HEK293 (cell line): ENCODE measurements around the gene YWHAB.
A peak's percentile ranks its signal among the peaks of the same experiment; 100 is the strongest.

ENCODE experiments used
- CTCF ChIA-PET: fragments of 350-600 bp; formaldehyde crosslinking; extraction: SDS; loops from one replicate; lab custom pipeline; 2021; ENCODE audit warnings: antibody characterized with exemption; lab: Yijun Ruan, JAX
- POLR2A ChIA-PET: fragments of 300-600 bp; formaldehyde crosslinking; extraction: SDS; loops from one replicate; lab custom pipeline; 2020; ENCODE audit warnings: antibody characterized with exemption, inconsistent platforms; lab: Yijun Ruan, JAX
- H3K27ac ChIP-seq: fragments of 200-500 bp; sonication (Bioruptor generic); 2 replicates; pipeline ENCODE4 v1.5.1; 2014; ENCODE audit warnings: low read depth, low read length, control low read depth, inconsistent platforms; ENCODE audit errors: extremely low read depth
- H3K36me3 ChIP-seq, 2 experiments: fragments of 200-500 bp in 1 of 2; sonication (Bioruptor generic) in 1 of 2; 1 replicate in 1 of 2; 2 replicates in 1 of 2; pipeline ENCODE4 v1.5.1; 2014 to 2017; ENCODE audit warnings: inconsistent platforms in 2 of 2, low read length in 2 of 2; ENCODE audit not compliant: control insufficient read depth in 2 of 2, insufficient read depth in 1 of 2
- H3K4me1 ChIP-seq: fragments of 200-500 bp; sonication (Bioruptor generic); 2 replicates; pipeline ENCODE4 v1.5.1; 2014; ENCODE audit warnings: mild to moderate bottlenecking, low read length, inconsistent platforms; ENCODE audit not compliant: control insufficient read depth, insufficient read depth
- H3K4me3 ChIP-seq: 2 replicates; pipeline ENCODE4 v1.5.1; 2011; ENCODE audit warnings: low read depth, mild to moderate bottlenecking, control low read depth, low read length, moderate library complexity
- H3K9me3 ChIP-seq: fragments of 200-500 bp; sonication (Bioruptor generic); 2 replicates; pipeline ENCODE4 v1.5.1; 2014; ENCODE audit warnings: low read depth, low read length, inconsistent platforms; ENCODE audit not compliant: control insufficient read depth, insufficient read depth
- BCL6B ChIP-seq: fragments of 450-650 bp; formaldehyde crosslinking; IDR thresholded peaks from 2 replicates; pipeline ENCODE4 v1.5.1; 2017; ENCODE audit warnings: missing biosample characterization, missing genetic modification characterization
- GLI2 ChIP-seq: fragments of 450-650 bp; formaldehyde crosslinking; IDR thresholded peaks from 2 replicates; pipeline ENCODE4; 2017; ENCODE audit warnings: missing biosample characterization, missing genetic modification characterization, low read depth, borderline replicate concordance
- PBX3 ChIP-seq: sonication (generic); formaldehyde crosslinking; IDR thresholded peaks from 2 replicates; pipeline ENCODE4 v1.8.1; 2022; ENCODE audit warnings: mild to moderate bottlenecking, moderate library complexity, missing genetic modification reagents
- SP2 ChIP-seq: fragments of 450-650 bp; formaldehyde crosslinking; IDR thresholded peaks from 2 replicates; pipeline ENCODE4 v1.5.1; 2016; ENCODE audit warnings: missing biosample characterization, missing genetic modification characterization
- TRIM28 ChIP-seq: IDR thresholded peaks from 2 replicates; pipeline ENCODE4 v1.6.1; 2011; ENCODE audit warnings: low read length, control low read depth, borderline replicate concordance
- ZNF211 ChIP-seq: fragments of 450-650 bp; formaldehyde crosslinking; IDR thresholded peaks from 2 replicates; pipeline ENCODE4 v1.5.1; 2016; ENCODE audit warnings: low read depth, missing biosample characterization, missing genetic modification characterization
- ZNF311 ChIP-seq: fragments of 450-650 bp; formaldehyde crosslinking; IDR thresholded peaks from 2 replicates; pipeline ENCODE4 v1.5.1; 2017; ENCODE audit warnings: missing biosample characterization, missing genetic modification characterization, borderline replicate concordance
- ZNF335 ChIP-seq: fragments of 450-650 bp; formaldehyde crosslinking; conservative IDR thresholded peaks from 2 replicates; pipeline ENCODE4 v1.5.1; 2016; ENCODE audit warnings: missing biosample characterization, missing genetic modification characterization
- ZNF37A ChIP-seq: fragments of 450-650 bp; IDR thresholded peaks from 2 replicates; pipeline ENCODE4 v1.5.1; 2018; ENCODE audit warnings: missing biosample characterization, missing genetic modification characterization
- ZNF391 ChIP-seq: fragments of 450-650 bp; formaldehyde crosslinking; IDR thresholded peaks from 2 replicates; pipeline ENCODE4 v1.5.1; 2016; ENCODE audit warnings: low read depth, missing biosample characterization, missing genetic modification characterization, borderline replicate concordance
- ZNF398 ChIP-seq: fragments of 450-650 bp; formaldehyde crosslinking; IDR thresholded peaks from 2 replicates; pipeline ENCODE4 v1.5.1; 2017; ENCODE audit warnings: missing biosample characterization, missing genetic modification characterization
- ZNF548 ChIP-seq: fragments of 450-650 bp; formaldehyde crosslinking; IDR thresholded peaks from 2 replicates; pipeline ENCODE4 v1.5.1; 2016; ENCODE audit warnings: missing biosample characterization, missing genetic modification characterization
- ZNF660 ChIP-seq: fragments of 450-650 bp; IDR thresholded peaks from 2 replicates; pipeline ENCODE4 v1.5.1; 2018; ENCODE audit warnings: missing biosample characterization, mild to moderate bottlenecking, missing genetic modification characterization
- ZNF664 ChIP-seq: fragments of 450-650 bp; formaldehyde crosslinking; IDR thresholded peaks from 2 replicates; pipeline ENCODE4 v1.5.1; 2016; ENCODE audit warnings: missing biosample characterization, missing genetic modification characterization
- ZSCAN23 ChIP-seq: fragments of 450-650 bp; formaldehyde crosslinking; IDR thresholded peaks from 2 replicates; pipeline ENCODE4 v1.5.1; 2016; ENCODE audit warnings: missing biosample characterization, missing genetic modification characterization
- TF ChIP-seq, protein P1 (sequence below): fragments of 450-650 bp; formaldehyde crosslinking; IDR thresholded peaks from 2 replicates; pipeline ENCODE4 v1.5.1; 2016; ENCODE audit warnings: missing biosample characterization, missing genetic modification characterization
- TF ChIP-seq, protein P2 (sequence below): fragments of 450-650 bp; formaldehyde crosslinking; IDR thresholded peaks from 2 replicates; pipeline ENCODE4 v1.5.1; 2016; ENCODE audit warnings: missing biosample characterization, missing genetic modification characterization
- TF ChIP-seq, protein P3 (sequence below): fragments of 450-650 bp; formaldehyde crosslinking; IDR thresholded peaks from 2 replicates; pipeline ENCODE4 v1.5.1; 2016; ENCODE audit warnings: missing biosample characterization, missing genetic modification characterization
- TF ChIP-seq, protein P4 (sequence below): fragments of 450-650 bp; formaldehyde crosslinking; IDR thresholded peaks from 2 replicates; pipeline ENCODE4 v1.5.1; 2016; ENCODE audit warnings: missing biosample characterization, missing genetic modification characterization

YWHAB gene

GRCh38 chr20:44884907-44885391 is 556 bp upstream of the YWHAB start (continued):
- no peak for TF ChIP-seq PBX3 (CRISPR knock-in tag)

DNA sequence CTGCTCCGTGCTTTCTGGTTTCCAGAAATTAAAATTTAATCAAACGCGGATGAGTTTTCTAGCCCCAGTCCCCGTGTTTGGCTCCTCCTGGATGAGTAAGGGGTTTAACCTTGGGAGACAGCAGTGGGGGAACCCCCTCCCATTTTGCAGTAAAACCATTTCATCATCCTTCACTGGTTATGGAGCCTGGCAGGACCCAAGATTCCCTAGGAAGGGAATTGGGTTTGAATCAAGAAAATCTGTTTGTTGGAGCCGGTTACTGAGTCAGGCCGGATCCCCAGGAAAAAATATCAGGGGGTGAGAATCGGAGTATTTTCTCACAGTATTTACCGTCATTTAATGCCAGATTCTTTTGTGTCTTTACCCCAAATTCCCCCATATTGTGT is 754 bp downstream of the YWHAB start:
- Histone ChIP-seq H3K9me3 (no peaks in the 10 kb centered on the region), H3K4me3 (peak overlapping the region; percentile 99), H3K36me3 (peaks cover 0 to 24% of the 10 kb centered on the region in 2 experiments; a peak in 1 of 3 replicates), H3K27ac (peak overlapping the region; percentile 88), H3K4me1 (peaks cover 4% of the 10 kb centered on the region; the same call in 1 of the 2 replicates)
- POLR2A ChIA-PET = no interaction called here
- CTCF ChIA-PET = interaction anchor here (0.6 kb wide), 1 partner anchor 755 kb away, joined by 3 read pairs; no protein-coding TSS in a partner anchor
- TF ChIP-seq ZSCAN23 (tag by site-specific recombination) (no peak), ZNF311 (no peak), TRIM28 (no peak), ZNF548 (tag by site-specific recombination) (no peak), PBX3 (CRISPR knock-in tag) (no peak), ZNF398 (tag by site-specific recombination) (peak; percentile 52; the same call in 1 of the 2 replicates), ZNF660 (no peak), BCL6B (tag by site-specific recombination) (no peak), GLI2 (no peak), ZNF664 (tag by site-specific recombination) (no peak), ZNF391 (tag by site-specific recombination) (no peak), ZNF37A (tag by site-specific recombination) (no peak), ZNF211 (tag by site-specific recombination) (no peak), SP2 (tag by site-specific recombination) (no peak), ZNF335 (tag by site-specific recombination) (peak; percentile 26; the same call in 1 of the 2 replicates)
- TF ChIP-seq, protein P1, sequence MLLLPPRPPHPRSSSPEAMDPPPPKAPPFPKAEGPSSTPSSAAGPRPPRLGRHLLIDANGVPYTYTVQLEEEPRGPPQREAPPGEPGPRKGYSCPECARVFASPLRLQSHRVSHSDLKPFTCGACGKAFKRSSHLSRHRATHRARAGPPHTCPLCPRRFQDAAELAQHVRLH (tag by site-specific recombination) = no peak
- TF ChIP-seq, protein P2, sequence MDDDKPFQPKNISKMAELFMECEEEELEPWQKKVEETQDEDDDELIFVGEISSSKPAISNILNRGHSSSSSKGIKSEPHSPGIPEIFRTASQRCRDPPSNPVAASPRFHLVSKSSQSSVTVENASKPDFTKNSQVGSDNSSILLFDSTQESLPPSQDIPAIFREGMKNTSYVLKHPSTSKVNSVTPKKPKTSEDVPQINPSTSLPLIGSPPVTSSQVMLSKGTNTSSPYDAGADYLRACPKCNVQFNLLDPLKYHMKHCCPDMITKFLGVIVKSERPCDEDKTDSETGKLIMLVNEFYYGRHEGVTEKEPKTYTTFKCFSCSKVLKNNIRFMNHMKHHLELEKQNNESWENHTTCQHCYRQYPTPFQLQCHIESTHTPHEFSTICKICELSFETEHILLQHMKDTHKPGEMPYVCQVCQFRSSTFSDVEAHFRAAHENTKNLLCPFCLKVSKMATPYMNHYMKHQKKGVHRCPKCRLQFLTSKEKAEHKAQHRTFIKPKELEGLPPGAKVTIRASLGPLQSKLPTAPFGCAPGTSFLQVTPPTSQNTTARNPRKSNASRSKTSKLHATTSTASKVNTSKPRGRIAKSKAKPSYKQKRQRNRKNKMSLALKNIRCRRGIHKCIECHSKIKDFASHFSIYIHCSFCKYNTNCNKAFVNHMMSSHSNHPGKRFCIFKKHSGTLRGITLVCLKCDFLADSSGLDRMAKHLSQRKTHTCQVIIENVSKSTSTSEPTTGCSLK = no peak
- TF ChIP-seq, protein P3, sequence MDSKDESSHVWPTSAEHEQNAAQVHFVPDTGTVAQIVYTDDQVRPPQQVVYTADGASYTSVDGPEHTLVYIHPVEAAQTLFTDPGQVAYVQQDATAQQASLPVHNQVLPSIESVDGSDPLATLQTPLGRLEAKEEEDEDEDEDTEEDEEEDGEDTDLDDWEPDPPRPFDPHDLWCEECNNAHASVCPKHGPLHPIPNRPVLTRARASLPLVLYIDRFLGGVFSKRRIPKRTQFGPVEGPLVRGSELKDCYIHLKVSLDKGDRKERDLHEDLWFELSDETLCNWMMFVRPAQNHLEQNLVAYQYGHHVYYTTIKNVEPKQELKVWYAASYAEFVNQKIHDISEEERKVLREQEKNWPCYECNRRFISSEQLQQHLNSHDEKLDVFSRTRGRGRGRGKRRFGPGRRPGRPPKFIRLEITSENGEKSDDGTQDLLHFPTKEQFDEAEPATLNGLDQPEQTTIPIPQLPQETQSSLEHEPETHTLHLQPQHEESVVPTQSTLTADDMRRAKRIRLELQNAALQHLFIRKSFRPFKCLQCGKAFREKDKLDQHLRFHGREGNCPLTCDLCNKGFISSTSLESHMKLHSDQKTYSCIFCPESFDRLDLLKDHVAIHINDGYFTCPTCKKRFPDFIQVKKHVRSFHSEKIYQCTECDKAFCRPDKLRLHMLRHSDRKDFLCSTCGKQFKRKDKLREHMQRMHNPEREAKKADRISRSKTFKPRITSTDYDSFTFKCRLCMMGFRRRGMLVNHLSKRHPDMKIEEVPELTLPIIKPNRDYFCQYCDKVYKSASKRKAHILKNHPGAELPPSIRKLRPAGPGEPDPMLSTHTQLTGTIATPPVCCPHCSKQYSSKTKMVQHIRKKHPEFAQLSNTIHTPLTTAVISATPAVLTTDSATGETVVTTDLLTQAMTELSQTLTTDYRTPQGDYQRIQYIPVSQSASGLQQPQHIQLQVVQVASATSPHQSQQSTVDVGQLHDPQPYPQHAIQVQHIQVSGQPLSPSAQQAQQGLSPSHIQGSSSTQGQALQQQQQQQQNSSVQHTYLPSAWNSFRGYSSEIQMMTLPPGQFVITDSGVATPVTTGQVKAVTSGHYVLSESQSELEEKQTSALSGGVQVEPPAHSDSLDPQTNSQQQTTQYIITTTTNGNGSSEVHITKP (tag by site-specific recombination) = peak; percentile 86
- TF ChIP-seq, protein P4, sequence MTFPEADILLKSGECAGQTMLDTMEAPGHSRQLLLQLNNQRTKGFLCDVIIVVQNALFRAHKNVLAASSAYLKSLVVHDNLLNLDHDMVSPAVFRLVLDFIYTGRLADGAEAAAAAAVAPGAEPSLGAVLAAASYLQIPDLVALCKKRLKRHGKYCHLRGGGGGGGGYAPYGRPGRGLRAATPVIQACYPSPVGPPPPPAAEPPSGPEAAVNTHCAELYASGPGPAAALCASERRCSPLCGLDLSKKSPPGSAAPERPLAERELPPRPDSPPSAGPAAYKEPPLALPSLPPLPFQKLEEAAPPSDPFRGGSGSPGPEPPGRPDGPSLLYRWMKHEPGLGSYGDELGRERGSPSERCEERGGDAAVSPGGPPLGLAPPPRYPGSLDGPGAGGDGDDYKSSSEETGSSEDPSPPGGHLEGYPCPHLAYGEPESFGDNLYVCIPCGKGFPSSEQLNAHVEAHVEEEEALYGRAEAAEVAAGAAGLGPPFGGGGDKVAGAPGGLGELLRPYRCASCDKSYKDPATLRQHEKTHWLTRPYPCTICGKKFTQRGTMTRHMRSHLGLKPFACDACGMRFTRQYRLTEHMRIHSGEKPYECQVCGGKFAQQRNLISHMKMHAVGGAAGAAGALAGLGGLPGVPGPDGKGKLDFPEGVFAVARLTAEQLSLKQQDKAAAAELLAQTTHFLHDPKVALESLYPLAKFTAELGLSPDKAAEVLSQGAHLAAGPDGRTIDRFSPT (tag by site-specific recombination) = no peak
